Measurements from ENCODE around the gene PTH2R. TPM values are rescaled to one million over a fixed set of nuclear protein-coding genes. Genes with fewer than 3 reads are reported as not detected.
"Not testable (repeated sequence)": the region's sequence is repeated elsewhere in the genome, so short reads cannot be mapped to it uniquely, and the experiment has no call there.

PTH2R gene
- total RNA-seq, 1 experiment from 2014 or later, result not detected

- no peak for DNase-seq (ENCODE audit: low spot score)
Observed at GRCh38 chr2:208389940-208390339, 16.7 kb upstream of the PTH2R start.

GRCh38 chr2:208392300-208392699, 14.3 kb upstream of the PTH2R start:
- no peak for DNase-seq (ENCODE audit: low spot score)

- DNase-seq (ENCODE audit: low spot score), result not testable (repeated sequence)
Observed at GRCh38 chr2:208396796-208397195, 9.8 kb upstream of the PTH2R start.

- DNase-seq (ENCODE audit: low spot score), result no peak
Observed at GRCh38 chr2:208399201-208399600, 7.4 kb upstream of the PTH2R start.

- no peak for DNase-seq (ENCODE audit: low spot score)
Observed at GRCh38 chr2:208407667-208408066, 1.1 kb downstream of the PTH2R start.

GRCh38 chr2:208413931-208414330, 7.3 kb downstream of the PTH2R start:
- DNase-seq (ENCODE audit: low spot score), result no peak

- no peak for DNase-seq (ENCODE audit: low spot score)
Observed at GRCh38 chr2:208415255-208415654, 8.7 kb downstream of the PTH2R start.

- DNase-seq (ENCODE audit: low spot score), result no peak
Observed at GRCh38 chr2:208415897-208416296, 9.3 kb downstream of the PTH2R start.

GRCh38 chr2:208426412-208427045, 19.9 kb downstream of the PTH2R start:
- no peak for DNase-seq (ENCODE audit: low spot score)

GRCh38 chr2:208437755-208438154, 31.2 kb downstream of the PTH2R start:
- no peak for DNase-seq (ENCODE audit: low spot score)

GRCh38 chr2:208440716-208441115, 34.1 kb downstream of the PTH2R start:
- no peak for DNase-seq (ENCODE audit: low spot score)

GRCh38 chr2:208441951-208442350, 35.4 kb downstream of the PTH2R start:
- DNase-seq (ENCODE audit: low spot score), result no peak

- DNase-seq (ENCODE audit: low spot score), result not testable (repeated sequence)
Observed at GRCh38 chr2:208447447-208447846, 40.9 kb downstream of the PTH2R start.

- no peak for DNase-seq (ENCODE audit: low spot score)
Observed at GRCh38 chr2:208451061-208451460, 44.5 kb downstream of the PTH2R start.

GRCh38 chr2:208454861-208455260, 48.3 kb downstream of the PTH2R start:
- DNase-seq (ENCODE audit: low spot score), result no peak

GRCh38 chr2:208463721-208464120, 57.1 kb downstream of the PTH2R start:
- no peak for DNase-seq (ENCODE audit: low spot score)

GRCh38 chr2:208464205-208464604, 57.6 kb downstream of the PTH2R start:
- no peak for DNase-seq (ENCODE audit: low spot score)

- peak; percentile 26 for DNase-seq (ENCODE audit: low spot score)
Observed at GRCh38 chr2:208466151-208466919, 59.7 kb downstream of the PTH2R start.

- DNase-seq (ENCODE audit: low spot score), result no peak
Observed at GRCh38 chr2:208466920-208467298, 60.3 kb downstream of the PTH2R start.

- DNase-seq (ENCODE audit: low spot score), result no peak
Observed at GRCh38 chr2:208467564-208467963, 61.0 kb downstream of the PTH2R start.

GRCh38 chr2:208477741-208478140, 71.1 kb downstream of the PTH2R start:
- DNase-seq (ENCODE audit: low spot score), result no peak

GRCh38 chr2:208479342-208479741, 72.8 kb downstream of the PTH2R start:
- no peak for DNase-seq (ENCODE audit: low spot score)

- not testable (repeated sequence) for DNase-seq (ENCODE audit: low spot score)
Observed at GRCh38 chr2:208481945-208482344, 75.4 kb downstream of the PTH2R start.
